Measurements from ENCODE around the gene PTHLH.

The PTHLH gene

GRCh38 chr12:27998658-27999057 lies 26.1 kb upstream of the PTHLH start:
- Histone ChIP-seq H3K9me3 (ENCODE audit: control insufficient read depth, low read length) (no peaks in the 10 kb centered on the region), H2AFZ (no peak overlapping the region), H3K4me1 (peaks cover 18% of the 10 kb centered on the region), H3K36me3 (ENCODE audit: control insufficient read depth, insufficient read depth, low read length) (no peaks in the 10 kb centered on the region), H3K4me2 (ENCODE audit: low read length) (no peak overlapping the region), H3K27me3 (ENCODE audit: control insufficient read depth, insufficient read depth, low read length) (no peaks in the 10 kb centered on the region), H3K27ac (no peak overlapping the region), H3K79me2 (no peaks in the 10 kb centered on the region), H3K9ac (no peak overlapping the region), H3K4me3 (ENCODE audit: low read depth, low read length) (no peak overlapping the region)
- no peak for TF ChIP-seq CTCF (IDR thresholded peaks at IDR 0.05)

GRCh38 chr12:27998170-27998569 lies 25.6 kb upstream of the PTHLH start:
- no peak overlapping the region for H2AFZ ChIP-seq
- no peaks in the 10 kb centered on the region for H3K9me3 ChIP-seq (ENCODE audit: control insufficient read depth, low read length)
- peaks cover 18% of the 10 kb centered on the region for H3K4me1 ChIP-seq
- H3K4me2 ChIP-seq (ENCODE audit: low read length): no peak overlapping the region
- no peaks in the 10 kb centered on the region for H3K79me2 ChIP-seq
- no peak overlapping the region for H3K27ac ChIP-seq
- H3K27me3 ChIP-seq (ENCODE audit: control insufficient read depth, insufficient read depth, low read length): no peaks in the 10 kb centered on the region
- no peak overlapping the region for H3K4me3 ChIP-seq (ENCODE audit: low read depth, low read length)
- H3K9ac ChIP-seq: no peak overlapping the region
- TF ChIP-seq CTCF (IDR thresholded peaks at IDR 0.05): no peak
- H3K36me3 ChIP-seq (ENCODE audit: control insufficient read depth, insufficient read depth, low read length): no peaks in the 10 kb centered on the region

- Histone ChIP-seq H3K4me3 (ENCODE audit: low read depth, low read length) (no peak overlapping the region), H3K36me3 (ENCODE audit: control insufficient read depth, insufficient read depth, low read length) (no peaks in the 10 kb centered on the region), H3K27me3 (ENCODE audit: control insufficient read depth, insufficient read depth, low read length) (no peaks in the 10 kb centered on the region), H3K4me2 (ENCODE audit: low read length) (peak overlapping the region; percentile 50), H3K9ac (no peak overlapping the region), H3K79me2 (no peaks in the 10 kb centered on the region), H3K4me1 (peaks cover 18% of the 10 kb centered on the region), H3K27ac (peak overlapping the region; percentile 63), H3K9me3 (ENCODE audit: control insufficient read depth, low read length) (no peaks in the 10 kb centered on the region), H2AFZ (peak overlapping the region; percentile 24)
- TF ChIP-seq CTCF (IDR thresholded peaks at IDR 0.05): no peak
Measured at GRCh38 chr12:27996761-27997160, 24.2 kb upstream of the PTHLH start.

- TF ChIP-seq CTCF (IDR thresholded peaks at IDR 0.05): no peak
Measured at GRCh38 chr12:27995406-27995805, 22.9 kb upstream of the PTHLH start.

GRCh38 chr12:27988594-27989233 lies 16.2 kb upstream of the PTHLH start:
- no peak for TF ChIP-seq CTCF (IDR thresholded peaks at IDR 0.05)
- no peaks in the 10 kb centered on the region for H3K9me3 ChIP-seq (ENCODE audit: control insufficient read depth, low read length)
- H3K4me3 ChIP-seq (ENCODE audit: low read depth, low read length): peak overlapping the region; percentile 15

More at GRCh38 chr12:27995406-27995805, 22.9 kb upstream of the PTHLH start:
- H3K9ac ChIP-seq: no peak overlapping the region
- no peak overlapping the region for H3K4me2 ChIP-seq (ENCODE audit: low read length)
- no peaks in the 10 kb centered on the region for H3K36me3 ChIP-seq (ENCODE audit: control insufficient read depth, insufficient read depth, low read length)
- peak overlapping the region; percentile 50 for H2AFZ ChIP-seq
- no peaks in the 10 kb centered on the region for H3K27me3 ChIP-seq (ENCODE audit: control insufficient read depth, insufficient read depth, low read length)
- H3K79me2 ChIP-seq: no peaks in the 10 kb centered on the region
- H3K4me3 ChIP-seq (ENCODE audit: low read depth, low read length): no peak overlapping the region
- no peaks in the 10 kb centered on the region for H3K9me3 ChIP-seq (ENCODE audit: control insufficient read depth, low read length)
- H3K4me1 ChIP-seq: peaks cover 18% of the 10 kb centered on the region
- peak overlapping the region; percentile 63 for H3K27ac ChIP-seq

More at GRCh38 chr12:27988594-27989233, 16.2 kb upstream of the PTHLH start:
- Histone ChIP-seq H2AFZ (peak overlapping the region; percentile 59), H3K27me3 (ENCODE audit: control insufficient read depth, insufficient read depth, low read length) (no peaks in the 10 kb centered on the region), H3K4me2 (ENCODE audit: low read length) (peak overlapping the region; percentile 24), H3K4me1 (peaks cover 14% of the 10 kb centered on the region), H3K27ac (peak overlapping the region; percentile 76), H3K36me3 (ENCODE audit: control insufficient read depth, insufficient read depth, low read length) (no peaks in the 10 kb centered on the region), H3K9ac (no peak overlapping the region), H3K79me2 (no peaks in the 10 kb centered on the region)

All from parathyroid adenoma (tissue), 2 donors.